OCI-LY7 (cell line): ENCODE measurements around the gene PLEKHF1. TPM values are rescaled to one million over a fixed set of nuclear protein-coding genes. Genes with fewer than 3 reads are reported as not detected.

Experiments
- BruUV-seq: library from RNA; stranded (reverse); fragments of 400-500 nt; replicated peaks from 2 replicates; lab custom pipeline; 2021; lab: Mats Ljungman, UMichigan
- CTCF ChIA-PET: fragments of 300-600 bp; sonication (Branson Sonifier 250); formaldehyde crosslinking; loops from one replicate; lab custom pipeline; 2022; ENCODE audit warnings: antibody characterized with exemption; ENCODE audit not compliant: unreplicated experiment; lab: Charles Lee
- POLR2A ChIA-PET: fragments of 300-600 bp; sonication (Branson Sonifier 250); formaldehyde crosslinking; loops from one replicate; lab custom pipeline; 2022; ENCODE audit warnings: antibody characterized with exemption; lab: Charles Lee
- DNase-seq: peaks from one replicate; pipeline ENCODE4 v3.0.0-alpha.2; 2015; ENCODE audit warnings: low spot score
- H2AFZ ChIP-seq: fragments of 200-600 bp; sonication (generic), shearing (Covaris generic); 2 replicates; pipeline ENCODE4 v1.6.1; 2014; ENCODE audit warnings: mild to moderate bottlenecking, antibody characterized with exemption, low read length, moderate library complexity
- H3K27ac ChIP-seq: fragments of 200-600 bp; sonication (generic); 2 replicates; pipeline ENCODE4 v1.5.1; 2014; ENCODE audit warnings: mixed run types, low read depth, mild to moderate bottlenecking, moderate library complexity, low read length, inconsistent platforms; ENCODE audit not compliant: poor library complexity, severe bottlenecking
- H3K36me3 ChIP-seq: fragments of 200-600 bp; sonication (generic); 2 replicates; pipeline ENCODE4 v1.6.1; 2014; ENCODE audit warnings: mild to moderate bottlenecking, antibody characterized with exemption, low read length, moderate library complexity, mixed read lengths; ENCODE audit not compliant: insufficient read depth
- H3K4me1 ChIP-seq: fragments of 200-600 bp; sonication (generic); 2 replicates; pipeline ENCODE4 v1.5.1; 2014; ENCODE audit warnings: mild to moderate bottlenecking, low read length; ENCODE audit not compliant: insufficient read depth, poor library complexity, severe bottlenecking
- H3K4me2 ChIP-seq: fragments of 200-600 bp; sonication (generic); 2 replicates; pipeline ENCODE4 v1.6.1; 2014; ENCODE audit warnings: mild to moderate bottlenecking, low read length
- H3K4me3 ChIP-seq: fragments of 200-600 bp; sonication (generic); 2 replicates; pipeline ENCODE4 v1.5.1; 2014; ENCODE audit warnings: mild to moderate bottlenecking, low read depth, low read length; ENCODE audit not compliant: poor library complexity, severe bottlenecking
- H3K79me2 ChIP-seq: fragments of 200-600 bp; sonication (generic); 2 replicates; pipeline ENCODE4 v1.6.1; 2016; ENCODE audit warnings: low read depth, mild to moderate bottlenecking, low read length, moderate library complexity, mixed read lengths; ENCODE audit not compliant: insufficient read depth
- H3K9me2 ChIP-seq: fragments of 200-600 bp; sonication (generic); 2 replicates; pipeline ENCODE4 v1.6.1; 2016; ENCODE audit warnings: mild to moderate bottlenecking, low read length, mixed read lengths; ENCODE audit not compliant: insufficient read depth
- H3K9me3 ChIP-seq: fragments of 200-600 bp; sonication (generic); 2 replicates; pipeline ENCODE4 v1.6.1; 2014; ENCODE audit warnings: mild to moderate bottlenecking, mixed run types, low read length, mixed read lengths
- H4K20me1 ChIP-seq: fragments of 200-600 bp; sonication (generic); 2 replicates; pipeline ENCODE4 v1.6.1; 2014; ENCODE audit warnings: mild to moderate bottlenecking, antibody characterized with exemption, low read length, moderate library complexity, mixed read lengths; ENCODE audit not compliant: insufficient read depth
- EZH2phosphoT487 ChIP-seq: fragments of 200-600 bp; sonication (generic); IDR thresholded peaks from 2 replicates; pipeline ENCODE4 v1.6.1; 2018; ENCODE audit warnings: low read depth, borderline replicate concordance, mild to moderate bottlenecking, mixed run types, antibody characterized with exemption, low read length, moderate library complexity, mixed read lengths
- intact Hi-C: fragments of 100-400 bp; cut with micrococcal nuclease; formaldehyde crosslinking; loops from one replicate; pipeline ENCODE4 v1.10.0; 2022; ENCODE audit not compliant: unreplicated experiment
- total RNA-seq, 2 experiments: library from RNA; depleted of rRNA in 1 of 2; stranded (reverse); fragments of >200 nt in 1 of 2; shearing (Covaris generic) in 1 of 2; gene quantifications; 2 replicates each; pipeline ENCODE4 v1.2.3, GENCODE V29; 2014 to 2022
- TF ChIP-seq, protein P1 (sequence below): fragments of 200-600 bp; sonication (generic); conservative IDR thresholded peaks from 2 replicates; pipeline ENCODE4 v1.5.1; 2014; ENCODE audit warnings: mild to moderate bottlenecking, antibody characterized with exemption, low read length, moderate library complexity, mixed read lengths

PLEKHF1 gene
- total RNA-seq, 2 experiments from 2014 or later, result 5.0 to 7.0 TPM

DNA sequence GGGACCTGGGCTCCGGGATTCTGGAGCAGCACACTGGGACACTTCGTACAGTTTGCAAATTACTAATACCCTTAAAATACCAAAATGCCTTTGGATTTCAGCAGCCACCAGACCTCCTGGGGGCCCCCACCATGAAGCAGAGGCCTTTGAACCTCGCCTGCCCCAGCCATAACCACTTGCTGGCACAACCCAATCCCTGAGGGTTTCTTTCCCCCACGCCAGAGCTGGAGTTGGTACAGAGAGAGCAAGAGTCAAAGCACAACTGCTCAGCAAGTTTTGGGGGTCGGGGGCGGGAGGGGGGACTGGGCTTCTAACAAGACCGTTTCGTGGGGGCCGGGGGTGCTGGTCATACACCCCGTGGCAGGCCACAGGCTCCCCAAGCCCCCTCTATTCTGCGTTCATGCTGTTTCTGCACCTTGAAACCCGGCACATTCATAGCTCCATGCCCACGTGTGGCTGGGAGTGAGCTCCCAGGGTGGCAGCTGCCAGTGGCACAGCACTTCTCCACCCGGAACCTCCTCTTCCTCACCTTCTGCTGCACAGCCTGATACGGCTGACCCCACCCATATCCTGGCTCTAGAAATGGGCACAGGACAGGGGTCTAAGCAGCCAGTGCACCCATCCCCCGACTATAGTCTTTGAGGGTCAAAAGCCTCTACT, 17.1 kb downstream of the PLEKHF1 start:
- TF ChIP-seq EZH2phosphoT487, result no peak
- TF ChIP-seq, protein P1, sequence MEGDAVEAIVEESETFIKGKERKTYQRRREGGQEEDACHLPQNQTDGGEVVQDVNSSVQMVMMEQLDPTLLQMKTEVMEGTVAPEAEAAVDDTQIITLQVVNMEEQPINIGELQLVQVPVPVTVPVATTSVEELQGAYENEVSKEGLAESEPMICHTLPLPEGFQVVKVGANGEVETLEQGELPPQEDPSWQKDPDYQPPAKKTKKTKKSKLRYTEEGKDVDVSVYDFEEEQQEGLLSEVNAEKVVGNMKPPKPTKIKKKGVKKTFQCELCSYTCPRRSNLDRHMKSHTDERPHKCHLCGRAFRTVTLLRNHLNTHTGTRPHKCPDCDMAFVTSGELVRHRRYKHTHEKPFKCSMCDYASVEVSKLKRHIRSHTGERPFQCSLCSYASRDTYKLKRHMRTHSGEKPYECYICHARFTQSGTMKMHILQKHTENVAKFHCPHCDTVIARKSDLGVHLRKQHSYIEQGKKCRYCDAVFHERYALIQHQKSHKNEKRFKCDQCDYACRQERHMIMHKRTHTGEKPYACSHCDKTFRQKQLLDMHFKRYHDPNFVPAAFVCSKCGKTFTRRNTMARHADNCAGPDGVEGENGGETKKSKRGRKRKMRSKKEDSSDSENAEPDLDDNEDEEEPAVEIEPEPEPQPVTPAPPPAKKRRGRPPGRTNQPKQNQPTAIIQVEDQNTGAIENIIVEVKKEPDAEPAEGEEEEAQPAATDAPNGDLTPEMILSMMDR, result no peak
- H2AFZ ChIP-seq, result no peak overlapping the region
- H3K9me2 ChIP-seq, result no peaks in the 10 kb centered on the region
- peaks cover 21% of the 10 kb centered on the region for H3K4me1 ChIP-seq
- POLR2A ChIA-PET, result no interaction called here
- intact Hi-C loops, result no loop called here
- no peaks in the 10 kb centered on the region for H4K20me1 ChIP-seq
- no peak overlapping the region for H3K27ac ChIP-seq
- H3K9me3 ChIP-seq, result no peaks in the 10 kb centered on the region
- no TSS peak for BruUV-seq
- H3K36me3 ChIP-seq, result no peaks in the 10 kb centered on the region
- no peak for DNase-seq
- no peak overlapping the region for H3K4me3 ChIP-seq
- H3K79me2 ChIP-seq, result no peaks in the 10 kb centered on the region
- CTCF ChIA-PET, result no interaction called here
- no peak overlapping the region for H3K4me2 ChIP-seq

DNA sequence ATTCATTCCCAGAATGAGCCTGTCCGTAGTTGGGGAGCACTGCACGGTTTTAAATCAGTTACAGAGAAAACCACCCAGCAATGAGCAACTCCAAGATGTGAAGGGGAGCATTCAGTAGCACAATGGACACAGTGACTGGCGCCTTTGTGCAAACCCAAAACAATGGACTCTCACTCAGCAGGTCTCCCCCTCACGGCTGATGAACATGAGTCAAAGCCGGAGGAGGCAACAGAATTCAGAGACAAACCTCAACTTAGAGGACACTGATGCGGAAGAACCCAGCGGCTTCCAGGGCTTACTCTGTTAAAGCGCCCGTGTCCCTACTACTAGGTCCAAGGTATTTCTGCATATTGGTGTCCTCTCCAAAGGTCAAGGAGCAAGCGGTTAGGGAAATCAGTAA, 17.7 kb downstream of the PLEKHF1 start:
- POLR2A ChIA-PET, result no interaction called here
- Histone ChIP-seq H3K4me2 (no peak overlapping the region), H3K36me3 (no peaks in the 10 kb centered on the region), H3K4me1 (peaks cover 21% of the 10 kb centered on the region), H4K20me1 (no peaks in the 10 kb centered on the region), H3K4me3 (no peak overlapping the region), H3K9me2 (no peaks in the 10 kb centered on the region), H2AFZ (no peak overlapping the region), H3K9me3 (no peaks in the 10 kb centered on the region), H3K79me2 (no peaks in the 10 kb centered on the region), H3K27ac (no peak overlapping the region)
- no TSS peak for BruUV-seq
- TF ChIP-seq, protein P1, result no peak
- TF ChIP-seq EZH2phosphoT487, result no peak
- intact Hi-C loops, result no loop called here
- CTCF ChIA-PET, result no interaction called here
- DNase-seq, result no peak

DNA sequence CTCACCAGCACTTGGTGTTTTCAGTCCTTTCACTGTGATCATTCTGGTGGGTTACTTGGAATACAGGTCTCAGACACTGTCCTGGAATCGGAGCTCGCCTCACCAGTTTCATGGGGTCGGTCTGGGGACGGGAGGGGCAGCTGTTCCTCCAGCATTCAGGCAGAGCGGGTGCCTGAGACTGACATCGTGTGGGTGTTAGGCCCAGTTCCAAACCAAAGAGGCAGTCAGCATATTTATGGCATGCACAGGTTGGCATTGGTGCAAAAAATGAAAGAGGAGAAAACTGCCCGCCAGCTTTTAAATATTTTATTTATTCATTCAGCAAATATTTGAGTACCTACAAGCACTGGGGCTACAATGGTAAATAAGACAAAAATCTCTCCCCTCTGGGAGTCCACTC, 20.1 kb downstream of the PLEKHF1 start:
- BruUV-seq, result no TSS peak
- Histone ChIP-seq H3K9me2 (no peaks in the 10 kb centered on the region), H3K79me2 (no peaks in the 10 kb centered on the region), H3K4me2 (no peak overlapping the region), H4K20me1 (no peaks in the 10 kb centered on the region), H3K36me3 (no peaks in the 10 kb centered on the region), H3K27ac (no peak overlapping the region), H2AFZ (no peak overlapping the region), H3K4me1 (peaks cover 11% of the 10 kb centered on the region), H3K4me3 (no peak overlapping the region), H3K9me3 (peaks cover under 1% of the 10 kb centered on the region; the same call in 1 of the 2 replicates)
- ChIA-PET CTCF (no interaction called here), POLR2A (no interaction called here)
- intact Hi-C loops, result no loop called here
- no peak for DNase-seq
- no peak for TF ChIP-seq EZH2phosphoT487
- TF ChIP-seq, protein P1, result no peak
